ENCODE data around the gene FLOT1.
"Not testable (repeated sequence)": the region's sequence is repeated elsewhere in the genome, so short reads cannot be mapped to it uniquely, and the experiment has no call there.

GRCh38 chr6:30723159-30723842 lies 19.2 kb downstream of the FLOT1 start:
- not testable (repeated sequence) for TF ChIP-seq CTCF (conservative IDR thresholded peaks at IDR 0.05; ENCODE audit: low read length); EZH2phosphoT487 (IDR thresholded peaks at IDR 0.05; ENCODE audit: borderline replicate concordance, low read depth, low read length)
